NCI-H2029 treated with DMSO at 0.1 percent for 48 hours (cell line): Measurements from ENCODE around the gene ASTL.

ENCODE experiments used
- DNase-seq: peaks from one replicate; lab custom pipeline; 2025; lab: John Stamatoyannopoulos, UW

ASTL gene

GRCh38 chr2:96129528-96130120 lies 8.7 kb downstream of the ASTL start:
- DNase-seq: no peak

DNA sequence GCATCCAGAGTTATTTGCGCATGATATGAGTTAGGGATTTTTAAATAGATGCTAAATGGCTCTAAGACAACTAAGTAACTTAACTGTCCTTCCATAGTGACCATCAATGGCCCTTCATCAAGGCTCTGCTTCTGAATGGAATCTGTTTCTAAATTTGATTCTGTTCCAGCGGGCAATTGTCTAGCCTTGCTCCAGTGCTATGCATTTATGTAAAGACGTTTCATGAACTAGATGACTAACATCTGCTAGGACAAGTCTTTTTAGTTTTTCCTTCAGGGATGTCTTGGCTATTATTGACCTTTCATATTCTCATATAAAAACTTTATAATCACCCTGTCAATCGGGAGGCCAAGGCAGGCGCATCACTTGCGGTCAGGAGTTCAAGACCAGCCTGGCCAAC lies 9.8 kb downstream of the ASTL start:
- DNase-seq: no peak

- DNase-seq: no peak
Measured at GRCh38 chr2:96124406-96125265, 13.7 kb downstream of the ASTL start.

DNA sequence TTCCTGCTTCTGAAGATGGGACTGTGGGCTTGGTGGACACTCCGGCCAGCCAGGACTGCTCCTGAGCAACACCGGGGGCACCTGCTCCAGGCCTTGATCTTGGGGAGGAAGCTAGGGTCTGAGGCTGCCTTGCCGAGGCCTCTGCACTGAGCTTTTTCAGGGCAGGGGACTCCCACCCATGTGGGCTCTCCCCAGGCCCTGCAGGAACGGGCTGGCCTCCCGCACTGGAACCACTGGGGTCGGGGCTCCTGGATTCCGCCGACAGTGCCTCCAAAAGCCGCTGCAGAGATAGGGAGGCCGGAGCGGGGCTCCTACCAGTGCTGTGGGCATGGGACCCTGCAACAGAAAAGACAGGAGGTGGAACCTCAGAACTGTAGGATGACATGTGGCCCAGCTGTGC lies 14.4 kb downstream of the ASTL start:
- DNase-seq: no peak

DNA sequence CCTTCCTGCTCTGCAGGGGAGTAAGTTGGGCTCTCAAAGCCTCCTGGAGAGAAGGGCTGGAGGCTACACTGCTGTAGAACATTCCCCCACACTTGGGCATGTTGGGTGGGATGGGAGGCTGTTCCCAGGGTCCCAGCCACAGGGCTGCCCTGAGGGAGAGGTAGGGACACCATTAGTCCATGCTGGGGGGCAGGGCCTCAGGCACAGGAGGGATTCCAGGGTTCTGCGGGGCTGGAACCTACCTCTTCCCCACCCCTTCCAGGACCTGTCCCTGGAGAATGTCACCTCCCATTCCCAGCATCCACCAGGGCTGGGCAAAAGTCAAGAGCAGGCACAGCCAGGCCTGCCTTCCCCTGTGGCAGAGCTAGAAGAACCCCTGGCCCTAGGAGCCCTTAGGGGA lies 15.0 kb downstream of the ASTL start:
- no peak for DNase-seq

GRCh38 chr2:96122391-96122790 lies 15.9 kb downstream of the ASTL start:
- no peak for DNase-seq

DNA sequence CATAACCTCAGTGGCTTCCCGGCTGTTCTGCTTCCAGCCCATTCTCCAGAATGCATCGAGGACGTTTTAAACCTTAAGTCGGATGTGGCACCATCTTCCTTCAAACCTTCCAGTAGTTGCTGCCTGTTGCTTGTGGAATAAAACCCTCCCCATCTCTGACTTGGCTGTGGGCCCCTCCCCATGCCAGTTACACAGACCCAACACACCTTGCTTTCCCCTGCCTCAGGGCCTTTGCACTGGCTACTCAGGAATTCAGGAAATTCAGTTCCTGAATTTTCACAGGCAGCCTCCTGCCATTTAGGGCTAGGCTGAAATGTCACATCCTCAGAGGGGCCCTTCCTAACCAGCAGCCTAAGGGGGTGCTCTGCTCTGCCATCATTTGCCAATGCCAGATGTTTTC lies 16.9 kb downstream of the ASTL start:
- no peak for DNase-seq

DNA sequence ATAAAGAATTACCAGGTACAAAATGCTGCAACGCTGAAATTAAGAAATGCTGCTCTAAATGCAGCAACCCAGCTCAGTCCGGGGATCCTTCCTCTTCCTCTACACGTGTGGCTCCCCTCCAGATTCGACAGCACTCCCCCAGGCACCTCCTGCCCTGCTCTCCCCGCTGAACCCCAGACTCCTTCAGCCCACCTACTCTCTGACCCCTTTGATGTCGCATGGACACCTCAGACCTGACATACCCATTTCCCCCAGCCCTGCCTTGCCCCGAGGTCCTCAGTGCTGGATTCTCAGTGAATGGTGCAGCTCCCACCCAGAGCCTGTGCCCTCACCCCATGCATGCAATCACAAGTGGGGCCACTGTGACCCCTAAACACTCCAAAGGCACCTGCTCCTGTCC lies 17.3 kb downstream of the ASTL start:
- DNase-seq: no peak

DNA sequence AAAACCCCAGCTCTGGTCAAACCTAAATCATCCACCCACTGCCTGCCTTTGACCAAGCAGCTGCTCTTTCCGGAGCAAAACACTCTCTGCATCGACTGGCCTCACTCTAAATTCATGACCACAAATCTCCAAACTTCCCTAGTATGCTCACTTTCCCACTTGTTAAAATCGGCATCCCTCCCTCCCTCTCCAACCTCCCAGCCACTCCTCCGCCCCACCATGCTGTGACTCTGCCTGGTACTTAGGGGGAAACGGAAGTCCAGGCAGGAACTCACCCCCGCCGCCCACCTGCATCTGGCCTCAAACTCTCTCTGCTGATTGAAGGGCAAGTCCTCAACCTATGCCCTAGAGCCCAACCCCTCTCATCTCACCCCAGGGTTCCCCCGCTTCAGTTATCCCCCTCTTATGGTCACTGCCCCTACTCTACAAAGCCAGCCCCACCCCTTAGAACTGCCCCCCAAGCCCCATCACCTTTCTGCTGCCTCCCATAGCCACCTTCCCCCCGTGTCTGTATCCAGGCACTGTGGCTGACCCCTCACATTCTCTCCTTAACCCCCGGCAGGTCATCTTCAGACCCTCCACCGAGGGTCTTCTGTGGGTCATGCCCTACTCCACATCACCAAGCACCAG lies 18.1 kb downstream of the ASTL start:
- DNase-seq: no peak

GRCh38 chr2:96119389-96119751 lies 18.9 kb downstream of the ASTL start:
- DNase-seq: no peak

DNA sequence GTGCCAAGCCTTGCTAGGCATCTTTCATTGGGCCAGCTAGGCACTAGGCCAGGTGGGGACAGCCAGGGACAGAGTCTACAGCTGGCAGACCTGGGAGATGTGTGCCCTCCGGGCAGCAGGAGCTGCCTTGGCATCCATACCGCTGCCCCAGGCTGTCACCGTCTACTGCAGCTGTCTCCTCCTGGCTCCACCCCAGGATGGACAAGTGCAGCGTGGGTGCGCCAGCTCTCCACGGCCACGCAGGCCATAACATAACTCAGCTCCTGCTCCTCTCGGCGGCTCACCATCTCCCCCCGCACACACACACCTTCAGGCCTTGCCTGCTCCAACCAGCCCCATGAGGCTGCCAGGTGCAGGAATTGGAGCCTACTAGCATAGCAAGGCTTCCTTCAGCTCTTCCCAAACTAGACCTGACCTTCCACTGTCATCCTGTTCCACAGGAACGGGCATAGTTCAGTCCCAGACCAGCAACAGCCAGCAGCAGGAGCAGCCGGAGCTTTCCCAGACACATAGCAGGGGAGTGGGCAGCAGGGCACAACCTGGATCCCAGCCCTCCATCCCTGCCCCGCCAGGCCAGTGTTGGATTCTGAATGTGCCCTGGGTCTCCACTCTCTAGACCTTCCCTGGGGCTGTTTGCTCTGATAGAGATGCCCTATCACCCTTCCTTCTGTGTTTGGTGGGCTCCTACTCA lies 19.5 kb downstream of the ASTL start:
- DNase-seq: no peak

DNA sequence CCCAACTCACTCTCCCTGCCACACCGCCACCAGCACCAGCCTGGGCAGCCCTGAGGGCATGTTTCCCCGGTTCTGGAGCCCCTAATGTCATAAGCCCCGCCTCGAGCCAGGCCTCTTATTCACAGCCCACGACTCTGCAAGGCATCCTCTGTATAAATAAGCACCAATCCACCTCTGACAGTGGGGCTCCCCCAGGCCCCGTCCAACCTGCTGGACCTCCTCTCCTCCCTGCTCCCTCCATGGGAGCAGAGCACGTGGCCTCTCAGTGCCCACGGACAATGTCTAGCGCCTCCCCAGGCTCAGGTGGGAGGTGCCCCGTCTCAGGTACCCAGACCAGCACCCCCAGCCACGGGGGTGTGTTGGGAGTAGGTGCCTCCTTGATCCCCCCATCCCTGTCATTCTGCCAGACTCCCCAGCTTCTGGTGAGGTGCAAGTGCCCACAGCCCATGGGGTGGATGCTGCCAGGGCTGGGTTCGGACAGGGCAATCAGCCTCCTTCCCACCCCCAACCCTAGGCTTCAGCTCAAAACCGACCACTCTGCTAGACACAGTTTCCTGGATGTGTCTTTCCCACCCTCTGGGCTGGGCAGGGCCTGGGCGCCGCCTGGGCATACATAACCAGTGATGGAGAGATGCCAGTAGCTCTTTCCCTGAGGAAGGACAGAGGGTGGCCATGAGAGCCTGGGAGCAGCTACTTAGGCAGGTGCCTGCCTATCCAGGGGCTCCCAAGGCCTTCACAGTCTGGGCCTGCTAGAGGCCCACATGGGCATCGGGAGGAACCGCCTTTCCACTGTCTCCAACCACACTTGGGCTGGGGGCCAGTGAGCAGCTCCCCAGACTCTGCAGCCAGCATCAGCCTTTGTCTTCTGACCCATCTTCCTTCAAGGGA lies 20.4 kb downstream of the ASTL start:
- DNase-seq: no peak

DNA sequence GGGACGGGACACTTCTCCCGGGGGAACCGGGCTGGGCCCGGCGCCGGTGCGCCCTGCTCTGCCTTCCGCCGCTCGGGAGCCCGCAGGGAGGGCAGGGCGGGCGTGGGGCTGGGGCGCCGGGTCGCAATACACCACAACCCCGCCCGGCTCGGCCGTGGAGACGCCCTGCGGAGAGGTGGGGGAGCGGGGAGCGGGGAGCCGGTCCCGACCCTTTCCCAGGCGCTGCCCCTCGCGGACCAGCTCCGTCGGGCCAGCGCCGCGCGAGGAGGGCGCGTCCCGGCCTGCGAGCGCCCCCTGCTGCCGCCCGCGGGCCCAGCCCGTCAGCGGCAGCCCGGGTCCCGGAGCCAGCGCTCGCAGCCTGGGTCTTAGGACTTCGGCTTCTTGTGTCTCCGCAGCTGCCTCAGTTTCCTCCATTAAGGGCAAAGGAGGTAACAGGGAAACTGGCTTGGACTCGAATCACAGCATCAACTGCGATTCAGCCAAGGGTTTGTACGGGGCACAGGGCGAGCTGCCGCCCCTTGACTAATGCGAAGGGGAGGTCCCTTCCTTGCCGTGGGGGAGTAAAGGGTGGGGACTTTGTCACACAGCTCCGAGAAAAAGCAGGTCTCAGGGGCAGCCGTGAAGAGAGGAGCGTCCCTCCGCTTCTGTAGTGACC lies 21.3 kb downstream of the ASTL start:
- no peak for DNase-seq

DNA sequence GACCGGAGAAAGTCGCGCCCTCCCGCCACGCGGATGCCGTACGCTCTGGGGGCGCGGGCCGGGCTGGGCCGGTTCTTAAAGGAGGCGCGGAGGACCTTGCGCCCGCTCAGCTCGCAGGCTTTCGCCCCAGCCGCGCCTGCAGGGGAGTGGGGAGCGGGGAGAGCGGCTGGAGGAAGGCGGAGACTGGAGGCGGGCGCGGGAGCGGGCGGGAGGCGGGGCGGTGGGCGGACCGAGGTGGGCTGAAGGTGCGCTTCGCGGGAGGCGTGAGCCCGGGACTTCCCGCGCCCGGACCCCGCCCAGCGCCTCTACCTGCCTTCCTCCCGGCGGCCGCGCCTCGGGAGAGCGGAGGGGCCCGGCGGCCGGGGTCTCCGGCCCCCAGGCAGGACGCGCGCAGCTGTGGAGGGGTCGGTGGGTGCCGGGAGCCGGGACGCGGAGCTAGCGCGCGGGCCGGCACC lies 21.9 kb downstream of the ASTL start, which contains the start of gene ADRA2B:
Gene ADRA2B, minus strand, starts transcription at position 148 of the 455 bp plus-strand sequence. CDS start 422 bp downstream, outside the sequence.
- DNase-seq: no peak

DNA sequence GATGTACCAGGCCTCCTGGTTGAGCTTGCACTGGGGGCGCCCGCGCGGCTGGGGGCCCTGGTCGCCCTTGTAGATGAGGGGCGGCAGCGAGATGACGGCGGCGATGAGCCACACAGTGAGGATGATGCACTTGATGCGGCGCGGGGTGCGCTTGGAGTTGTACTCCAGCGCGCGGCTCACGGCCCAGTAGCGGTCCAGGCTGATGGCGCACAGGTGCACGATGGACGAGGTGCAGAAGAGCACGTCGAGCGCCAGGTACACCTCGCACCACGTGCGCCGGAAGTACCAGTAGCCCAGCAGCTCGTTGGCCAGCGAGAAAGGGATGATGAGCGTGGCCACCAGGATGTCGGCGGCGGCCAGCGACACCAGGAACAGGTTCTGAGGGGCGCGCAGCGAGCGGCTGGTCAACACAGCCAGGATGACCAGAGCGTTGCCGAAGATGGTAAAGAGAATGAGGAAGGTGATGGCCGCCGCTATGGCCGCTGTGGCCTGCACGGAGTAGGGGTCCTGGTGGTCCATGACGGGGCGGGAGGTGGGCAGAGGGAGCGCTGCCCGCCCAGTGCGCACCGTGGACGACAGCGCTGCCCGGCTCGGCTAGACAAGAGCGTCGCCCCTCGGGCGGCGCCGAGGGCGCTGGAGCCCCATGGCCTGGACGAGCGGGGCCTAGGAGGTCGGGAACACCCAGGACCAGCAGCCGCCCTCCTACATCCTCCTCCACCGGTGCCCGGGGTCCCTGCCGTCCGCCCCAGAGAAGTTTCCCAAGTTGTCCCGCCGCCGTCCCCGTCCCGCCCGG lies 22.5 kb downstream of the ASTL start:
- DNase-seq: no peak

DNA sequence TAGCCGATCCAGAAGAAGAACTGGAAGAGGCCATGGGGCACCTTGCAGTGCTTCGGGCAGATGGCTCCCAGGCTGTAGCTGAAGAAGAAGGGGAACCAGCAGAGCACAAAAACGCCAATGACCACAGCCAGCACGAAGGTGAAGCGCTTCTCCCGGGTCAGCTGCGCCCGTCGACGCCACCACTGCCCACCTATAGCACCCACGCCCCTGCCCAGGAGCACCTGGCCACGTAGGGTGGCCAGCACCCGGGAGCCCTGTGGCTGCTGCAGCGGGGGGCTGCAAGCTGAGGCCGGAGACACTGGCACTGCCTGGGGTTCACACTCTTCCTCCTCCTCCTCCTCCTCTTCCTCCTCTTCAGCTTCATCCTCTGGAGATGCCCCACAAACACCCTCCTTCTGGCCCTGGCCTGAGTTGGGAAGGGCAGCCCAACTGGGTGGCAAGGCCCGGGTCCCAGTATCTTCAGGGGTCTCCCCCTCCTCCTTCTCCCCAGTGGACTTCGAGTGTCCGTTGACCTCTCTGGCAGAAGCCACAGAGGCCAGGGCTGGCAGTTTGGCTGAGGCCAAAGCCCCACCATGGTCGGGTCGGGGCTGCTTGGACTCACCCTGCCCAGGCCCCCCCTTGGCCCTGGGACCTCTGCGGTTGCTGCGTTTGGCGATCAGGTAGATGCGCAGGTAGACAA lies 23.3 kb downstream of the ASTL start:
- no peak for DNase-seq

DNA sequence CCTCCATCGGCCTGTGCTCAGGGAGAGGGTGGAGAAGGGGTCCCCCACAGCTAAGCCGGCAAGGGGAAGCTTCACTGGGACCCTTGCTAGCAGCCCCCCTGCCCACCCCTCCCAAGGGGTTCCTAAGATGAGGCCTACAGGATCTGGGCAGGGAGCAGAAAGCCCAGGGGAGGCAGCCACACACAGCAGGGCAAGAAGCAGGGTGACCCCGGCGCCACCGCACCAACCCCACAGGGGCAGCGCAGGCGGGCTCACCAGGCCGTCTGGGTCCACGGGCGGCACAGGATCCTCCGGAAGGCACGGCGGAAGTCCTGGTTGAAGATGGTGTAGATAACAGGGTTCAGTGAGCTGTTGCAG lies 23.8 kb downstream of the ASTL start:
- DNase-seq: no peak

DNA sequence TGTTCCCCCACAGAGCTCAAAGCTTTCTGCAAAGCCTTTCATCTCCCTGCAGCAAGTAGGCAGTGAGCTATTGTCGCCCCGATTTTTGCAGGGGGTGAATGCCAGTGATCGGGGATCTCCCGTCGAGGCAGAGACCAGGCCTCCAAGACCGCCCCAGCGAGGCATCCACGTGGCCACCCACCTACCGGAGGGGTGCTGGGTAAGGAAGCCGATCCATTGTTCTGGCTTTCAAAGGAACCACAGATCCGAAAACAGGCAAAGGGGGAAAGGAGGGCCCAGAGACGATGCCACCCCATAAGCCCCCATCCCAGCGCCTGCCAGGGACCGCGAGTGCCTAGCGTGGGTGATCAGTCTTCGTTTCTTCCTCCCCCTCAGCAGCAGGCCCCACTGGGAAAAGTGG lies 24.4 kb downstream of the ASTL start:
- DNase-seq: no peak

GRCh38 chr2:96113367-96113677 lies 25.0 kb downstream of the ASTL start:
- no peak for DNase-seq
